ENCODE results near the gene DAGLB.

DAGLB gene

GRCh38 chr7:6392712-6393666 is 54.8 kb downstream of the DAGLB start:
- H3K27ac ChIP-seq = peak overlapping the region; percentile 54
- no peaks in the 10 kb centered on the region for H3K27me3 ChIP-seq
- TF ChIP-seq CTCF (IDR thresholded peaks at IDR 0.05) = no peak
- H3K36me3 ChIP-seq = peaks cover 65% of the 10 kb centered on the region
- H3K9me3 ChIP-seq = no peaks in the 10 kb centered on the region
- H3K4me3 ChIP-seq (ENCODE audit: low read depth in 1 of 2, low read length in 1 of 2) = no peak overlapping the region
- H3K4me1 ChIP-seq (ENCODE audit: control insufficient read depth in 1 of 2, insufficient read depth in 1 of 2, low read depth in 1 of 2, low read length in 1 of 2) = peaks cover 15 to 26% of the 10 kb centered on the region in 2 experiments

GRCh38 chr7:6389728-6390127 is 58.0 kb downstream of the DAGLB start:
- peaks cover 19 to 32% of the 10 kb centered on the region in 2 experiments for H3K4me1 ChIP-seq (ENCODE audit: control insufficient read depth in 1 of 2, insufficient read depth in 1 of 2, low read depth in 1 of 2, low read length in 1 of 2)
- no peak overlapping the region for H3K4me3 ChIP-seq (ENCODE audit: low read depth in 1 of 2, low read length in 1 of 2)
- H3K27me3 ChIP-seq = no peaks in the 10 kb centered on the region
- H3K36me3 ChIP-seq = peaks cover 62% of the 10 kb centered on the region
- no peaks in the 10 kb centered on the region for H3K9me3 ChIP-seq
- TF ChIP-seq CTCF (IDR thresholded peaks at IDR 0.05) = no peak
- H3K27ac ChIP-seq = no peak overlapping the region

- TF ChIP-seq CTCF (IDR thresholded peaks at IDR 0.05) = no peak
- Histone ChIP-seq H3K27ac (no peak overlapping the region), H3K4me3 (ENCODE audit: low read depth in 1 of 2, low read length in 1 of 2) (no peak overlapping the region), H3K27me3 (no peaks in the 10 kb centered on the region), H3K36me3 (peaks cover 43% of the 10 kb centered on the region), H3K4me1 (ENCODE audit: control insufficient read depth in 1 of 2, insufficient read depth in 1 of 2, low read depth in 1 of 2, low read length in 1 of 2) (peaks cover 38 to 41% of the 10 kb centered on the region in 2 experiments), H3K9me3 (no peaks in the 10 kb centered on the region)
Observed at GRCh38 chr7:6387734-6388294, 59.9 kb downstream of the DAGLB start.

GRCh38 chr7:6386779-6387178 is 61.0 kb downstream of the DAGLB start:
- TF ChIP-seq CTCF (IDR thresholded peaks at IDR 0.05) = no peak
- Histone ChIP-seq H3K9me3 (no peaks in the 10 kb centered on the region), H3K36me3 (peaks cover 32% of the 10 kb centered on the region), H3K27ac (peak overlapping the region; percentile 28), H3K4me3 (ENCODE audit: low read depth in 1 of 2, low read length in 1 of 2) (no peak overlapping the region), H3K27me3 (no peaks in the 10 kb centered on the region), H3K4me1 (ENCODE audit: control insufficient read depth in 1 of 2, insufficient read depth in 1 of 2, low read depth in 1 of 2, low read length in 1 of 2) (peaks cover 48 to 51% of the 10 kb centered on the region in 2 experiments)

GRCh38 chr7:6385909-6386560 is 61.7 kb downstream of the DAGLB start:
- Histone ChIP-seq H3K4me1 (ENCODE audit: control insufficient read depth in 1 of 2, insufficient read depth in 1 of 2, low read depth in 1 of 2, low read length in 1 of 2) (peaks cover 54 to 59% of the 10 kb centered on the region in 2 experiments), H3K27me3 (no peaks in the 10 kb centered on the region), H3K4me3 (ENCODE audit: low read depth in 1 of 2, low read length in 1 of 2) (no peak overlapping the region), H3K9me3 (no peaks in the 10 kb centered on the region), H3K27ac (peak overlapping the region; percentile 84), H3K36me3 (peaks cover 27% of the 10 kb centered on the region)
- no peak for TF ChIP-seq CTCF (IDR thresholded peaks at IDR 0.05)
